HG02870 (cell line): ENCODE results near the gene EPOP.

ENCODE experiments used
- ATAC-seq: cut with Tn5 transposase; IDR thresholded peaks from one replicate; pipeline ENCODE4 v1.9.1; 2021; ENCODE audit warnings: mild to moderate bottlenecking, moderate library complexity; ENCODE audit not compliant: unreplicated experiment

Gene EPOP

GRCh38 chr17:38676706-38677504, 2.1 kb upstream of the EPOP start:
- no peak for ATAC-seq

GRCh38 chr17:38674014-38674748, 576 bp downstream of the EPOP start:
- ATAC-seq, result no peak

DNA sequence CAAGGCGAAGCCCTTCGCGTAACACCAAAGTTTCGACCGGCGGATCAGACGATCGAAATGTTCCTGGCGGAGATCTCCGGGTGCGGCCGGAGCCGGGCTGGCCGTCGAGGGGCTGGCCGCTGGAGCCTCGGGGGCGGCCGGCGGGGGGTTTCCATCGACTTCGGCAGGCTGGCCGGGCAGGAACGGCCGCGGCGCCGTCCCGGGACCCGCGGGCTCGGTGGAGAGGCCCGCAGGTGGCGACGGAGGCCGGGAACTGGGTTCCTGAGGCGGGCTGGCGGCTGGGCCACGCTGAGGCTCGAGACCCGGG, 1.1 kb downstream of the EPOP start:
- no peak for ATAC-seq

DNA sequence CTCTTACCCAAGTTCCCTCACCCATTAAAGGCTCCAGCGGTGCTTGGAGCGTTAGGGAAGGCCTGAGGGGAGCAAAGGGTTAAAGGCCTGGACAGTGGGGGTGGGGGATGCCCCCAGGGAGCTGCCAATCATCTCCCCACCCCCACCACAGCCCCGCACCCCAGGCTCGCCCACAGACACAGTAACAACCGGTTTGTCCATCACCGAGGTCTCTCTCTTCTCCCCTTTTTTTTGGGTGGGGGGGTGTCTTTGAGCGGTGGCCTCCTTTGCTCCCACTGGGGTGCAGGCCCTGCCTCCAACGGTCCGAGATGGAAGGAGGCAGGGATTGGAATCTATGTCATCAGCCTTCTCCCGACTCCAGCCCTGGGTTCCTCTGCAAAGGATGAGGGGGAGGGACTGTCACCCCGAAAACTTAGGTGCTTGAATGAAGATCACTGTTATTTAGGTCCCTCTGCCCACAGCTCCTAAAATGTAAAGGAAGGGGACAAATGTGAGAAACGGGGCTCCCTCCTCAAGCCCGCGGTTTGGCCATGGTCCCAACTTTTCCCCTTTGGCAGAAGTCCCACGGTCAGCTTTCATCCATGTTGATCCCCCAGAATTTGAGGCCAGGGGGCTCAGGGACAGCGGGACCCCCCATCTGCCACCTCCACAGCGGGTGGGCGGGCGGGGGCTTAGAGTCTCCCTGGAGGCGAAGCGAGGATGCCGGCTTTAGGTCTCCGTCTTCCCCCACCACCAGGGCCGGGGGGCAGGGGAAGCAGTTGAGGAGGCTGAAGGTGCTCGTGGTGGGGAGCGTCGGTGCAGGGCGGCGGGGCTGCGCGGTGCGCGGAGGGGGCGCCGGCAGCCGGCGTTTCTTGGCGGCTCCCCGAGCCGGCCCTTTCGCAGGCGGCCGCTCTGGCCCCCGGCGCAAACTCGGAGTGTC, 1.7 kb downstream of the EPOP start:
- ATAC-seq, result no peak

DNA sequence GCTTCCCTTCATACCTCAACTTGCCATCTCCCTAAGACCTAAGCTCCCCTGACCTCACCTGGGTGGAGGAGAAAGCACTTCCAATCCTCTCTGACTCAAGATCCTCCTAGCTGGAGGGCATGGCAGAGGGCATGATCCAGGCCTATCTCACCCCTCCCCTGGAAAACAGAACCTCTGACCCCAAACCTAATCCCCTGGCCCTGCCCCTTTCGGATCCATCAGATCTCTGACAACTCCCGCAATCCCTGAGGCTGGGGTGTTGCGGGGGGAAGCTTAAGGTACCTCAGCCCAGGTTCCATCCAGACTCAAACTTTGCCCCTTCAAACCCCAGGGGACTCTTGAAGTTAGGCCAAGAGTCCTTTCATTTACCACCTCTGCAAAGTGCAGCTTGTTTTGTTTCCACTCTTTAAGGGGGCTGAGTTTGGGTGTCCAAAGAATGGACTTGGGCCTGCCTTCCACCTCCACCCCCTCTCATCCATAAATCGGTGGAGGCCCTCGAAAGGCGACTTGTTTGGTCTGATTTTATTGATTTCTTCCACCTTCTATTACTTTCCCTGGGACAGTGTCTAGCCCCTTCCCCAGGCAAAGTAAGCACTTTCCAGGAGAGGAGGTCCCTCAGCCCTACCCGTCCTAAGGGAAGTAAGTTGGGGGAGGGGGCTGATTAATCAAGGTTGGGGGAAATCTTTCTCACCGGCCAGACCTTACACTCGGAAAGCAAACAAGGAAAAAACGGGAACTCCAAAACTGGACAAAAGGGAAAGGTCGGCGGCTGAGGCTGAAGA, 2.6 kb downstream of the EPOP start:
- ATAC-seq, result no peak

DNA sequence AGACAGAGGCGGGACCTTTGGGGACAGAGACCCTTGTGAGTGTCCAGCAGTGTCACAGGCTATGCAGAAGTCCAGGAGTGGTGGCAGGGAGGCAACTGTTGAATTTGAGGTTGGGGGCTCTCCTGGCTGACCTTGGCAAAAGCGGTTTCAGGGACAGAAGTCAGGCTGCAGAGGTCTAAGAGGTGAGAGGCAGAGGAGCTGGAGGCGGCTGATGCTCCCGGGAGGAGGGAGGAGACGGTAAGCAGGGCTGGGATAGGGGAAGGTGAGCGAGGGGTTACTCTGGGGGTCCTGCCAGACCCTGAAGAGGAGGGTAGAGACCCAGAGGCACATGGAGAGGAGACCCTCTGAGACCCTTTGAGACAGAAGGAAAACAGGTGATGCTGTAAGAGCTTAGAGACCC, 5.2 kb downstream of the EPOP start:
- ATAC-seq, result no peak

GRCh38 chr17:38667787-38668122, 7.0 kb downstream of the EPOP start:
- no peak for ATAC-seq

DNA sequence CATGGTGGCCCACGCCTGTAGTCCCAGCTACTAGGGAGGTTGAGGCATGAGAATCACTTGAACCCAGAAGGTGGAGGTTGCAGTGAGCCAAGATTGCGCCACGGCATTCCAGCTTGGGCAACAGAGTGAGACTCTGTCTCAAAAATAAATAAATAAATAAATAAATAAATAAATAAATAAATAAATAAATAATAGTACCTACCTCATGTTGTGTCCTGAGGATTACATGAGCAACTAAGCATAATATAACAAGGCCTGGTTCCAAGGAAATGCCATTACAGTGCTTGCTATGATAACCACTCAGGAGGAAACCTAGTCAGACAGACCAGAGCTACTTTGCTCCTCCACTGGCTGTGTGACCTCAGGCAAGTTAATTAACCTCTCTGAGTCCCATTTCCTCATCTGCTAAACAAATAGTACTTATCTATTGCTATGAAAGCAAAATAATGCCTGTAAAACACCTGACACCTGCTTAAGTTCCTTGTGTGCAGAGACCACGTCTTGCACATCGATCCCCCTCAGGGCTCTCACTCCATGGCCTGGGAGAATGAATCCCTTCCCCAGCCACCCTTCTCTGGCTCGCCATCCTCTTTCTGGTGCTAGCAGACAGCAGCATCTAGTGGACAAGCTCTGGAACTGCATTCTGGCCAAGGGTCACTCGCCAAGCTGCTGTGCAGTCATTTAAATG, 7.5 kb downstream of the EPOP start:
- no peak for ATAC-seq

GRCh38 chr17:38663964-38664644, 10.7 kb downstream of the EPOP start:
- ATAC-seq, result no peak

DNA sequence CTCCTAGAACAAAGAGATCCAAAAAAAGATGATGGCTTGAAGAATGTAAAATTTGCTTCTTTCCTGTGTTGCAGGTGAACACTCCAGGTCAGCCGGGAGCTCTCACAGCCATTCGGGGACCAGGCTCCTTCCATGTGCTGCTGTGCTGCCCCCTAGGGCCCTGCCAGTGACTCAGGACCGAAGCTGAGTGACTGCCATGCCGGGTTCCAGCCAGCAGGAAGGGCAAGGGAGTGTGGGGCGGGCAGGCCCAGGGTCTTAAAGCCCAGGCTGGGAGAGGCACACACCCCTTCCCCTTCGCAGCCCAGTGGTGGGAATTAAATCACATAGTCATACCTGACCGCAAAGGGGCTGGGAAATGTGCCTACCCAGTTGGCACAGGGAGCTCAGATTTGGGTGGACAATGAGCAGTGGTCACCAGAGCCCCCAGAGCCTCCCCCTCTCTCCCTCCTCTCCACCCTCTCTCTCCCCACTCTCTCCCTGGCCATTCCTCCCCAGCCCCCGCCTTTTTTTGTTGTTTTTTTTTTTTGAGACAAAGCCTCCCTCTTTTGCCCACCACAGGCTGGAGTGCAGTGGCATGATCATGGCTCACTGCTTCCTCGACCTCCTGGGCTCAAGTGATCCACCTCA, 11.5 kb downstream of the EPOP start:
- no peak for ATAC-seq

DNA sequence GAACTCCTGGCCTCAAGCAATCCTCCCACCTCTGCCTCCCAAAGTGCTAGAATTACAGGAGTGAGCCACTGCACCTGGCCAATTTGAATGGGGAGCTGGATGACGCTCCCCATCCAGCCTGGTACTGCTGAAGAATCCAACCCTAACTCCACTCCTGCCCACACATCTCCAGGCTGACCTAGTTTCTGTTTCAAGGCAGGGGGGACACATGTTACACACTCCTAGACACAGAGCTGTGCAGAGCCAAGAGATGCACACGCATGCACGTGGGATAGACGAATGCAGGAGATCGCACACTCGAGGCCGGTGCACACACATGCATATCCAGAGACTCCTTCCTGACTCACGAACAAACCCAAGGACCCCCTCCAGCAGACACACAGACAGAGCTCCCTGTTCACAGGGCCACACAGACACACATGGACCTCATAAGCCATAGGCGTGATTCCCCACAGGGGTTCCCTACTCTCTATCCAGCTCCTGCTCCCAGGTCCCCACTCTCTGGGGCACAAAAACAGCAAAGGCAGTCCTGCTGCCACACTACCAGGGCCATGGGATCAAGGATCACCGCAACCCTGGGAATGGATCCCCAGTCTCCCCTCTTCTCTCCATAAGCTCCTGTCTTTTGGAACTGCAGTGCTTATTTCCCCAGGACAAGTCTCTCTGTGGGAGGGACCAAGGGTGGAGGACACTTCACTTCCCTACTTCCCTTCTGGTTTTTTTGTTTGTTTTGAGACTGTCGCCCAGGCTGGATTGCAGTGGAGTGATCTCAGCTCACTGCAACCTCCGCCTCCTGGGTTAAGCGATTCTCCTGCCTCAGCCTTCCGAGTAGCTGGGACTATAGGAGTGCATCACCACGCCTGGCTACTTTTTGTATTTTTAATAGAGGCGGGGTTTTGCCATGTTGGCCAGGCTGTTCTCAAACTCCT, 14.4 kb downstream of the EPOP start:
- ATAC-seq, result no peak

DNA sequence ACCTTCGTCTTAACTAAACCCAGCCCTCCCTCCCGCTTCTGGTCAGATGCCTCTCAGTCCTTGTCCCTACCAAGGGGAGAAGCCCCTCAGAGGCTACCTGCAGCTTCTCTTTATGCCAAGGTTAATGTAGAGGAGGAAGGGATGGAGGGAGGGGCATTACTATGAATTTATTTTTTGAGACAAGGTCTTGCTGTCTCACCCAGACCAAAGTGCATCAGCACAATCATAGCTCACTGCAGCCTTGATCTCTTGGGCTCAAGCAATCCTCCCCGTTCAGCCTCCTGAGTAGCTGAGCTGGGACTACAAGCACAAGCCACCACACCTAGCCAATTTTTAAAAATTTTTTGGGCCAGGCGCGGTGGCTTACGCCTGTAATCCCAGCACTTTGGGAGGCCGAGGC, 15.3 kb downstream of the EPOP start:
- ATAC-seq, result no peak

DNA sequence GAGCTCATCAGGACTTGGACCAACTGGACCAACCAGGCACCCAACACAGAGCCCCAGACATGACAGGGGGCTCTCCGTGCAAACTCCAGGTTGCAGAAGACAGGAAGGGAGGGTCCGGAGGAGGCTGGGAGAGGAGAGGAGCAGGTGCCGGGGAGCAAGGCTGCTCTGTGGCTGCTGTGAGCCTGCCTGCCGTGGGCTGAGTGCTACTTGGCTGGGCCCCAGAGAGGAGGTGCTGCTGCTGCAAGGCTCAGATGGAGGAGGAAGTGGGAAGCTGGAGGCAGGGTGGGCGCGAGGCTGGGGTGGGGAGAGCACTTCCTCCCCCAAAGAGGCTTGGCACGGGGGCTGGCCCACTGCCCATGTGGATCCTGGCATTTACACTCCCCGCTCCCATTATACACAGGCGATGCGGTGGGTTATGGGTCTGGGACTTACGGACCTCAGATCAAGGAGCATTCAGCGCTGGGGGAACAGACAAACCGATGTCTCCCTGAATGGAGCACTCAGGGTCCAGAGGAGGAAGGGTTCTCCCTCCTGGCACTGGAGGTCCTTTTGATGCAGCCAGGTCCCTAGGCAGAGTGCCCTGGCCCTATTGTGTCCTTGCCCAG, 15.9 kb downstream of the EPOP start:
- ATAC-seq, result no peak

- ATAC-seq, result no peak
Observed at GRCh38 chr17:38657824-38658740, 16.7 kb downstream of the EPOP start.

GRCh38 chr17:38656959-38657823, 17.6 kb downstream of the EPOP start:
- ATAC-seq, result no peak
